HG03196 (cell line): ENCODE measurements around the gene POLDIP3.
"Not testable (repeated sequence)": the region's sequence is repeated elsewhere in the genome, so short reads cannot be mapped to it uniquely, and the experiment has no call there.

Experiments
- ATAC-seq: cut with Tn5 transposase; IDR thresholded peaks from one replicate; pipeline ENCODE4 v1.9.1; 2021; ENCODE audit not compliant: unreplicated experiment

The POLDIP3 gene

DNA sequence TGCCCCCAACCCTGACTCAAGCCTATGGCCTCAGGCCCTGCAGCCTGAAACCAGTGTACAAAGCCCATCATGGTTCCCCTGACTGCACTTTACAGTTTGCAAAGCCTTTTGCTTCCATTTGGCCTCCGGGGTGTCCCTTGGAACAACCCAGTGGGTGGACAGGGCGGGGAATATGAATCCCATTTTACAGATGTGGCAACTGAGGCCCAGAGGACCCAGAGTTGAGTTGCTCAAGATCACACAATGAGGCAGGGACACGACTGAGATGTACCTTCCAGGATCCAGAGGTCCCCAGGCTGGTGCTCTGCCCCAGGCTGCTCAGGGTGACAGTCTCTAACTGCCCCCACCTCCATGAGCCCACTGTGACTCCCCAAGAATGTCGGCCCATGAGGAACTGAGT lies 5.4 kb upstream of the POLDIP3 start:
- ATAC-seq, result no peak

DNA sequence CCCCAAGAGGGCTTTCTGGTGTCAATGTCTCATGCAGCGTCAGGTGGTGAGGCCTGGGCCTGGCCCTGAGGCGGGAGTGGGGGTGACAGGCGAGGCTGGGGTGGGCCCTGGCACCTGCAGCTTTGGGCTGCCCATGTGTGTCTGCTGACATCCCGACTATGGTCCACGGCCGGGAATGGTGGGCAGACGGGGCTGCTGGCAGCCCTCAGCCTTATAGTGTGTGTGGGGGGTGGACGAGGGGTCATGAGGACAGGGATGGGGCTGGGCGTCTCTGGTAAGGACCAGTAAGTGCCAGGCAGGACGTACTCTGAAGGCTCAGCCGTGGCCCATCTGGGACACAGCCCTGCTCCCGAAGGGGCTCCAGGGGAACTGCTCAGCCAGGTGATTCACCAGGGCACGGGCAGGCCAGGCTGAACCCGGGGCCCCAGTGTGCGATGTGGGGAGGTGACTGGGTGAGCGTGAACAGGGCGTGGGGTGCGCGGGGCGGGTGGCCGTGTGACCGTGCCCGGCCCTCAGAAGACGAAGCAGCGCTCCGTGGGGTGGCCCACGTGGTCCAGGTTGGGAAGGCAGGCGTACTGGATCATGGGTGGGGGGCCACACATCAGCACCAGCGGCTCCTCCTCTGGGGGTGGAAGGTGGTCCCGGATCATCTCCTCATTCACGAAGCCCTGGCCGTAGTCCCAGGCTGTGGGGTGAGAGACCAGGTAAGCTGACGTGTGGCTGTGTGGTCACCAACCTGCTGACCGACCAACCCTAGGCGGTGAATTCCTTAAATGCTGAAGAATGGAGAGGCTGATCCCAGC lies 4.8 kb upstream of the POLDIP3 start:
- ATAC-seq, result no peak

DNA sequence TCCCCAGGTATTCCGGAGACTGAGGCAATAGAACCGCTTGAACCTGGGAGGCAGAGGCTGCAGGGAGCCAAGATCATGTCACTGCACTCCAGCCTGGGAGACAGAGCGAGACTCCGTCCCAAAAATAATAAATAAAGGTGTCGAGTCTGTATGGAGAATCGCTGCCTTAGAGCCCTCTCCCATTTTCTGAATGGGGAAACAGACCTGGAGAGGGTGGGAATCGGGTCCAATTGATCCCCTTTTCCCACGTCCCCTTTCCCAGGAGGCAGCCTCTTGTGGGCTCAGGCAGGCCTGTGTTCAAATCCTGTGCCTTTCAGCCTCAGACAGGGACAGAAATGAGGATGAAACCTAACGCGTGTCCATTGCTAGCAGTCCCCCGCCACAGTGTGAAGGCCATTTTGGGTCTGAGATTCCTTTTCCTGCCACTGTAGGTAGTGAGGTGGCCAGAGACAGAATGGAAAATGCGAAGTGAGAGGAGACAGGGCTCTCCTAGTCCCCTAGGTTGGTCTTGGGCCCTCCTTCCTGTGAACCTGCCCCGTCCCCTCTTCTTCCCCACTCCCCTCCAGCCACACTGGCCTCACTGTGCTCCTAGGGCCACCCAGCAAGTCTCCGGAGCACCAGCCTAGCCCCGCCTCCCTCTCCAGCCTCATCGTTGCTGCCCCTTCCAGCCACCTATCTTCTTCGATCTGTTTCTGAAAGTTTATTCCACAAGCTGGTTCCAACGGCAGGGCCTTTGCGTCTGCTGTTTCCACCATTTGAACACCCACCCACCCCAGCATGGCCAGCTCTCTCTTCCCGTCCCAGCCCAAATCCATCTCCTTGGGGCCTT lies 2.7 kb upstream of the POLDIP3 start:
- no peak for ATAC-seq

DNA sequence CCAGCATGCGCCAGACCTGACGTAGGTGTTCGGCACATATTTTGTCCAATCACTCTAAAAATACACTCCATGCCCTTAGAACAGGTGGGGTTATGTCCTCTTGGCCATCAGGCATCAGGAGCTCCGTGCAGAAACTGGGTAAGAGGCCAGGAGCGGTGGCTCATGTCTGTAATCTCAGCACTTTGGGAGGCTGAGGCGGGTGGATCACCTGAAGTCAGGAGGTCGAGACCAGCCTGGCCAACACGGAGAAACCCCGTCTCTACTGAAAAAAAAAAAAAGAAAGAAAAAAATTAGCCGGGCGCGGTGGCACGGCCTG lies 1.1 kb upstream of the POLDIP3 start:
- ATAC-seq, result not testable (repeated sequence)

DNA sequence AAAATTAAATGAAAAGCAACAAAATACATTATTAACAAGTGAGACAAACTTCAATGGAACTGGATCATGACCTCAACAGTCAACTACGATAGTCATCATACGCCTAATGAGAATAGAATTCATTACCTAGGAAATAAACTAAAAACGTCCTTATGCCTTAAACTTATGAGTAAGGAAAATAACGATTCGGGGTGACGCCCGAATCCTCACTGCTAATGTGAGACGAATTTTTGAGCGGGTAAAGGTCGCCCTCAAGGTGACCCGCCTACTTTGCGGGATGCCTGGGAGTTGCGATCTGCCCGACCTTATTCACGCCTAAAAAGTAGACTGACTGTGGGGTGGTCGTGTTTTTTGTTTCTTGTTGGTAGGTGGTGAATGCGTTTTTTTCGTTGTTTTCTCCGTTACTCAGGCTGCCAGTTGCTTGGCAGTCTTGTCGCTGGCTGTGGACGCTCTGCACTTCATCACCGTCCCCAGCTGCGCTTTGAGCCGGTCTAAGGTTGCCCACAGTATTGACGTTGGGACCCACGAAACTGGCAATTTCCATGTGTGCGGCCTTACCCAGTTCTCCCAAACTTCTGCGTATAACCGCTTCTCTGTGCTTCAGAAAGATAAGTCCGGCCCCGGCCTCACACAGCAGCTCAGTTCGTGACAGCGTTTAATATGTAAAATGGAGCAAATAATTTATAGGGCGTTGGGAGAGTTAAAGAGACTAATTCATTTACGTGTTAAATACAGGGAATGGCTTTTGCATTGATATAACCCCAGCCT lies 593 bp upstream of the POLDIP3 start:
- ATAC-seq, result peak; percentile 58

DNA sequence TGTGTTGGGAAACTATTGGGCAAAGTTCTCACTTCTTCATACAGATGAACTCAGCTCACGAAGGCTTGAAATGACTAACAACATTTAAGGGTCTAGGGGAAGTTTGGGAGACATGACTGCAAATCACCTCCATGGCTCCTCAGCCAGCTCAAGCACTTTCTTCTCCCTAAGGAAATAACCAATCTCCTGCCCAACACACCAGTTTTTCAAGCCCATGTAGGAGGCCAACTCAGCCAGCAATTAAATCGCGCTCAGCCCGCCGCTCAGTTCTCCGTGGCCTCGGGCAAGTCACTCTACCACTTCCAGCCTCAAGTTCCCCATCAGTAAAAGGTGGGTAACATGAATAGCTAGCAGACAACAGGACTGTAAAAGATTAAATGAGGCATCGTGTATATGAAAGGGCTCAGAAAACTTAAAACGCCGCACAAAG lies 796 bp downstream of the POLDIP3 start:
- no peak for ATAC-seq

DNA sequence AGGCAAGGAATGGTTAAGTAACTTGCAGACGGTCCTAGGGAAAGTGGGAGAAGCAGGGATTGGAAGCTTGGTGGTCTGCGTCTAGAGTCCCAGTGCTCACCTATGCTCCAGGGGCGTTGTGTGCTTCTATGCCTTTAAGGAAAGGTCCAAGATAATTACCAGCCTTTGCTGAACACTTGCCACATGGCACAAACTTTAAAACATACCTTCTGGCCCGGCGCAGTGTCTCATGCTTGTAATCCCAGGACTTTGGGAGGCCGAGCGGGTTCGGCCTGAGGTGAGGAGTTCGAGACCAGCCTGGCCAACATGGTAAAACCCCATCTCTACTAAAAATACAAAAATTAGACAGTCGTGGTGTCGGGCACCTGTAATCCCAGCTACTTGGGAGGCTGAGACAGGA lies 2.3 kb downstream of the POLDIP3 start:
- ATAC-seq, result no peak

DNA sequence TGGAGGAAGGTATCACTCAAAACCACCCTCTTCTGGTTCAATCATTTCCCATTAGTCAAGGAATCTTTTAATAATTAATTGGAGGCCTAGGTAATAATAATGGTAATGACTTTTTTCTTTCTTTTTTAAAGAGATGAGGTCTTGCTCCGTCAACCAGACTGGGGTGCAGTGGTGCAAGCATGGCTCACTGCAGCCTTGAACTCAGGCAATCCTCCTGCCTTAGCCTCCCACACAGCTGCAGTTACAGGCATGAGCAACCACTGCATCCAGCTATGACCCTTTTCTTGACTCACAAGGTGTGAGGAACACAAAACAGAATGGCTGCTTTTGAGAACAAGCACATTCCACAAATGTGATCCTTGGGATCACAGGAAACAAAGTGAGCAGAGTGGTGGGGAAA lies 3.6 kb downstream of the POLDIP3 start:
- no peak for ATAC-seq

DNA sequence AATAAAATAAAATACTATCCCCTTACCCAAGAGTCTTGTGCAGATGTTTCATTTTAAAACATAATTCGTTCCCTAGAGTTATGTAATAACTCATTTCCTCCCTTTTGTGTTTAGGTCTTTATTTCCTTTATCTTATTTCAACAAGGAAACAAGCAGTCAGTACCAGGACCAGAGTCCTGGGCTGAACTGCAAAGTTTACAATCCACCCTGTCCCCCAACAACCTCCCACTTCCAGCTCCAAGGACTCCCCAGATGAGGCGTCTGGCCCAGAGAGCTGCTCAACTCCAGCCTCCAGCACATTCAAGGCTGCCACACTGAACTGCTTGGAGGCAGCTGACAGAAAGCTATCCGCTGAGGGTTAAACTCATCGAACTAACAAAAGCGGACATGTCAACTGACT lies 4.5 kb downstream of the POLDIP3 start:
- ATAC-seq, result no peak

DNA sequence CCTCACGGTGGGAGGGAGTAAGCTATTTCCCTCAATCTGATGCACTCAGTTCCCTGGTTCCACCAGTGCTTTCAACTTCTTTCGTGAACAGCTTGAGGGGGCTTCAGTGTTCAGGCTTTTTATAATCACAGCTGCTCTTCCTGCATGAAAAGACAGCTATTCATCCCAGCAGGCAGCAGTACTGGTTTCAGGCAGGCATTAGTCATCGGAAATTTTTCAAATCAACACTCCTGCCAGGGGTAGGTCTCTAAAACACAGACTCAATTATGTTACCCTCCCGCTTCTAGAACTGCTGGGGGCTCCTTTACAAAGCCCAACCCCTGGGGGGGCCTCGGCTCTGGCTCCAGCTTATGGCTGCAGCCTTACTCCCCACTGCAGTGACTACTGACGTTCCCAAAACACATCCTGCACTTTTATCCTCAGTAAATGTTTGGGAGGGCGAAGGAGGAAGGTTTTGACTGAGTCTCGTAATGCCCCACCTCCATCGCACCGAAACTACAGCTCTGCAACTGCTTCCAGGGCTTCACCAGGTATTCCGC lies 5.8 kb downstream of the POLDIP3 start:
- ATAC-seq, result no peak

DNA sequence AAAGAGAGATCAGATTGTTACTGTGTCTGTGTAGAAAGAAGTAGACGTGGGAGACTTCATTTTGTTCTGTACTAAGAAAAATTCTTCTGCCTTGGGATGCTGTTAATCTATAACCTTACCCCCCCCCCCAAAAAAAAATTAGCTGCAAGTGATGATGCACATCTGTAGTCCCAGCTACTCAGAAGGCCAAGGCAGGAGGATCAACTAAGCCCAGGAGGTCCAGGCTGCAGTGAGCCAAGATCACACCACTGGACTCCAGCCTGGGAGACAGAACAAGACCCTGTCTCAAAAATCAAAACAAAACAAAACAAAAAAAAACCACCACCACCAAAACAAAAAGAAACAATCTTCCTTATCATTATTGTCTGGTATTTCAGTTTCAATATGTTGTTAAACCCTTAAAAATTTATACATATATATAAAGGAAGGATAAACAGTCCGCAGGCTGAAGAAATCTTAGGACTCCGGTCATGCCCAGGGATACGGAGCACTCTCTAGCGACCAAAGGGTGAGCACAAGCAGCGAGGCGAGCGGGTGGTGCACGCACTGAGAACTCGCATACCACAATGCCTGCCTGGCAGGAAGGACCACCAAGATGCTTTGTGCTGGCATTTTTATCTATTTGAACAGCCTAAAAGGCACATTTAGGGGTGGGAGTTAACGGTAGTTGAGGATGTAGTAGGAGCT lies 6.4 kb downstream of the POLDIP3 start:
- ATAC-seq, result no peak

DNA sequence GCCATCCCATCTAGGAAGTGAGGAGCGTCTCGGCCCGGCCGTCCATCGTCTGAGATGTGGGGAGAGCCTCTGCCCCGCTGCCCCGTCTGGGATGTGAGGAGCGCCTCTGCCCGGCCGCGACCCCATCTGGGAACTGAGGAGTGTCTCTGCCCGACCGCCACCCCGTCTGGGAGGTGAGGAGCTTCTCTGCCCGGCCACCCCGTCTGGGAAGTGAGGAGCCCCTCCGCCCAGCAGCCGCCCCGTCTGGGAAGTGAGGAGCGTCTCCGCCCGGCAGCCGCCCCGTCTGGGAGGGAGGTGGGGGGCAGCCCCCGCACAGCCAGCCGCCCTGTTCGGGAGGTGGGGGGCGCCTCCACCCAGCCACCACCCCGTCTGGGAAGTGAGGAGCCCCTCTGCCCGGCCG lies 7.0 kb downstream of the POLDIP3 start:
- not testable (repeated sequence) for ATAC-seq

DNA sequence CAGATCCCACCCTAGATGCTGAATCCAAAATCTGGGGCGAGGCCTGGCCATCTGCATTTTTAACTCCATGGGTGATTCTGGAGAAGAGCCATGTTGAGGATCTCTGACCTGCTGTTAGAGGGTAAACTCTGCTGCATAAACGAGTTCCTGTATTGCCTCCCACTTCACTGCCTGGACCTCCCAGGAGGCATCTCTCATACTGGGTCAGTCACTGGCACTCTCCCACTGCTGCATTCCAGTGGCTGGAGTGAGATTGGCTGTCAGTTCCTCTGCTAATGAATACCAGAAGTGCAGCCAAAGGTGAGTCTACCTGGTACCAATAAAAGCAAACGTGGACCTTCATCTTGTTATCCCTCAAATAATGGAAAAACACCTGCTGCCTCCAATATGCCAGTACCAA lies 10.3 kb downstream of the POLDIP3 start:
- ATAC-seq, result no peak

DNA sequence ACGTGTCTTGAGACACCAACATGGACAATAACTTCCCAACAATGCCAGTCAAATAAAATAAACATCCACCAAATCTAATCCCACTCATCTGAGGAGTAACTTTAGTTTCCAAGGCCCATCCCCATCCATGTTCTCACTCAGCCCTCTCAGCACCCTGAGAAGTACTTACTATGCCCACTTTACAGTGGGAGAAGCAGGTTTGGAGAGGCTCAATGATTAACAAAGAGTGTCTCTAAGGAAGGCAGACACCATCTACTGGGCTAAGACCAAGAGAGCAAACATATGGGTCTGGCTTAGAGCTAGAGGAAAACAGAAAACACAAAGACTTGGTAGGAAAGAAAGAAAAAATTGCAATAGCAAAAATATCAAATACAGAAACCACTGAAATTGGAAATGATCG lies 11.3 kb downstream of the POLDIP3 start:
- ATAC-seq, result no peak

DNA sequence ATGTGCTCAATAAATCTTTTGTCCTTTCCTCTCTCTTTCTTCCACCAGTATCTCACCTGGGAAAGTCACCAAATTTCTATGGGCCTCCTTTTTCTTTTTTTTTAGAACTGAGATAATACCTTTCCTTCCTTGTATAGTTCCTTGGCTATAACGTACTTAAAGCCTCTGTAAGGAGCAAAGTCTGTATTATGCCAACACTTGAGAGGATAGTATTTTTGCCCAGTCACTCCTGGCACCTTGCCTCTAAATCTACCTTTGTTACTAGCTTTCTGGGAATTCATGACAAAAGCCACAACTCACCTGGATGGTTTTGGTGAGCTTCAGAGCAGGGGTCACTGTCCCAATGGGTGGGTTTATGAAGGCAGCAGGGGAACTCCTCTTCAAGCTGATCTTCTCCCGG lies 12.2 kb downstream of the POLDIP3 start:
- no peak for ATAC-seq

DNA sequence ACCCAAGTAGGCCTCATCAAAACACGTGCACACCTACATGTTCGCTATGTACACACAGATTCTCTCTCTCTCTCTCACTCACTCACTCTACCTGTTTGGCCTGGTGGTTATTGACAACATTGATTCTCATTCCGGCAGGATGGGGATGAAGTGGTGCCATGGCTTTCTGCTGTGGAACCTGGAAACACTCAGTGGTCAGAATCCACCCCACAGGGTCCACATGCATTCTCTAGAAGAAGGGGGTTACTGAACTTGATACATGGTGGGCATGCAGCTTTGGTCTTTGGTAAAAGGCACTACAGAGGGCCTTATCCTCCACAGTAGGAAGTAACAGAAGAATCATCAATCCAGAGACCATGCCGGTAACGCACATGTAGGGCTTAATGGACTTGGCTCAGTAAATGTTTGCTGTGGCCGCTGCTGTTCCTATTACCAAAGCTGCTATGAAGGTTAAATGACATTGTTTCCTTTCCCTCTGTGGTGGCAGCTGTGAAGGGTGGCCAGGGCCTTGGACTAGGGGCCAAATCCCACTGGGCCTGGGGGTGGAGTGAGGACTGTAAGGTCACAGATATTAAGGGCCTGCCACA lies 12.7 kb downstream of the POLDIP3 start:
- no peak for ATAC-seq

DNA sequence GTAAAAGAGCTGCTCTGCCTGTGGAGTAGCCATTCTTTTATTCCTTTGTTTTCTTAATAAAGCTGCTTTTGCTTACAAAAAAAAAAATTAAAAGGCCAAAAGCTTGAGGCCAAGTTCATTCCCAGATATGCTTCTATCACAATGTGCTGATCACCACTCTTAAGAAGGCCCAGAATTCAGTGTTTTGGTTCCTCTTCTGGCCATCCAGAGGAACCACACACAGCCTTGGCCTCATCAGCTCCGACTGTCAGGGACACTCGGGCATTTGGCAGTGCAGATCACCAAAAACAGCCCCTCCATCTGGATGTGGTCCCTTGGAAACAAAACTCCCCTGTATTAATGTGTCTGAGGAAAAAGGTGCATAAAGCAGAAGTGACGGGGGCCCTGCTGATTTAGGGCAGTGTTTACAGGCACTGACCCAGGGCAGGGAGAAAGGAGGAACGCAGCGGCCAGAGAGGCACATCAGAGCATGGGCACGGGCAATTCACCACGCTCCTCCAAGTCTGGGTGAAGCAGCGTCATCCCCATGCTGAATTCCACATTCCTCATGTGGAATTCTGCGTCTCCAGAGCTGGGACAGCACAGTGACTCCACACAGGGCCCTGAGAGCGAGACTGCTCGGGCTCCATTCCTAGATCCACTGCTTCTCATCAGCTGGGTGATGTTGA lies 17.7 kb downstream of the POLDIP3 start:
- ATAC-seq, result no peak

DNA sequence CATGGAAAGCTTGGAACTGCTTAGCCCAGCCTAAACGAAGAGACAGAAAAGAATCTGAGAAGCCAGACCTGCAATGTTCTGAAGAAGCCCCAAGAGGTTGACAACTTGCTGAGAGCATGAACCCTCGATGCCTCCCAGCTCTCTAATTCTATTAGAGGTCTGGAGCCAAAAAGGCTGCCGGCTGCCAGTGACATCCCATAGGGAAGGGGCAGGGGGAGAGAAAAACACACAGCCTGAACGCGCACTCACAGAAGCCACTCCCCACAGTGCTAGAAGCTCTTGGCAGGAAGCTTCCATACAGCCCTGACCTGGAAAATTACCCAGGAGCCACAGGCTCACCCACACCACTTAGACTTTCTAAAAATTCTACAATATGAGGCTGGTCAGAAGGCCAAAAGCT lies 18.3 kb downstream of the POLDIP3 start:
- no peak for ATAC-seq

DNA sequence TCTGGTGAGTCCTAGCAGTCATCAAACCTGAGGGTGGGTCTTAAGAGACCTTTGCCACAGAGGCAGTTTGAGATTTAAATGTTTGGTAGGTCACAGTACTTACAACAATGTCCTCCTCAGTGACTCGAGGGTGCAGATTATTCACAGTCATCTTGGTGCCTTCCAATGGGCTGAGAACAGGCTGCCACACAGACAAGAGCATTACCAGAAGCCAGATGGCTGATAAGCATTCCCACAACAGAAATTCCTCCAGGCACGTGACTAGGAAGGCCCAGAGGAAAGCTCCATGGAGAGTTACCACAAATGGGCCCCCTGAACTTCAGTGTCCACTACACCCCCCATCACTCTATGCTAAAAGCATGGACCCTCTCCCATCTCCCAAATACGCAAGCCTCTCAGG lies 19.2 kb downstream of the POLDIP3 start:
- ATAC-seq, result no peak

DNA sequence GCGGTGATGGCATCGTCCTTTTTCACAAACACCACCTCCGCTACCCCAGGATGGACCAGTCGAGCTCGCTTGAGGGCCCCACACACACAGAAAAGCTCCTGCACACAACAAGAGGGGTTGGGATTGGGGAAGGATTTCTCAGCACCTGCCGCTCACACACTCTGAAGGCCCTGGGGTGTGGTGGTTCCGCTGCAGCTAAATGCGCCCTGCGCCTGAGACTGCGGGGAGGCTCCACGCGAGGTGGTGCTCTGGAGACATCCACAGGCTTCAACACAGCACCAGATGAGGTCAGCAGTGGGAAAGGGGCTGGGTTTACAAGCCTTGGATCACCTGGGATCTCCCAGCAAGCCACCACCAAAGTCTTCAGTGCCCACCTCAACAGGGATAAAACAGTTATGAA lies 22.7 kb downstream of the POLDIP3 start:
- ATAC-seq, result no peak
